Measurements from ENCODE around the gene CERS4. TPM values are rescaled to one million over a fixed set of nuclear protein-coding genes. Genes with fewer than 3 reads are reported as not detected.
"Not testable (repeated sequence)": the region's sequence is repeated elsewhere in the genome, so short reads cannot be mapped to it uniquely, and the experiment has no call there.

CERS4 gene
- total RNA-seq, 1 experiment from 2014 or later = not detected

- Histone ChIP-seq H3K27ac (no peak overlapping the region), H3K9me3 (replicated peaks) (no peaks in the 10 kb centered on the region), H3K4me1 (replicated peaks) (no peaks in the 10 kb centered on the region), H3K36me3 (no peaks in the 10 kb centered on the region), H3K4me3 (no peak overlapping the region), H3K27me3 (replicated peaks) (no peaks in the 10 kb centered on the region)
- no peak for DNase-seq (ENCODE audit: low read depth in 1 of 2, low spot score in 2 of 2)
These were observed 7.2 kb downstream of the CERS4 start for GRCh38 chr19:8216357-8216756.

GRCh38 chr19:8218127-8218526, 9.0 kb downstream of the CERS4 start:
- H3K27me3 ChIP-seq (replicated peaks); H3K4me3 ChIP-seq: not testable (repeated sequence)

DNA sequence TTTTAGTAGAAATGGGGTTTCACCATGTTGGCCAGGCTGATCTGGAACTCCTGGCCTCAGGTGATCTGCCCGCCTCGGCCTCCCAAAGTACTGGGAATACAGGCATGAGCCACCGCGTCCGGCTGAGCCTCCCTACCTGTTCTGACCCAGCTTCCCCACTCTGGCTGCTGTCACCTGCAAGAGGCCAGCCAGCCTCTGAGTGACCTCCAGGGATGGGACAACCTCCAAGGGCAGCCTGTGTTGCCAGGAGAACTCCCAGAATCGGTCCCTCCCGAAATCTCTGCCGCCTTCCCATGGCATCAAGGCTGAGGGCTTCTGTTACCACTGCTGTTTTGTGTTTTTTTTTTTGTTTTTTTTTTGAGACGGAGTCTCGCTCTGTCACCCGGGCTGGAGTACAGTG, 11.3 kb downstream of the CERS4 start:
- no peak overlapping the region for H3K27ac ChIP-seq

More at GRCh38 chr19:8218127-8218526, 9.0 kb downstream of the CERS4 start:
- not testable (repeated sequence) for H3K4me1 ChIP-seq (replicated peaks); DNase-seq (ENCODE audit: low read depth in 1 of 2, low spot score in 2 of 2); H3K9me3 ChIP-seq (replicated peaks); H3K27ac ChIP-seq; H3K36me3 ChIP-seq

GRCh38 chr19:8221161-8221560, 12.0 kb downstream of the CERS4 start:
- H3K4me1 ChIP-seq (replicated peaks) = no peaks in the 10 kb centered on the region
- no peak overlapping the region for H3K27ac ChIP-seq
- H3K27me3 ChIP-seq (replicated peaks) = no peaks in the 10 kb centered on the region
- H3K36me3 ChIP-seq = no peaks in the 10 kb centered on the region
- no peaks in the 10 kb centered on the region for H3K9me3 ChIP-seq (replicated peaks)
- DNase-seq (ENCODE audit: low read depth in 1 of 2, low spot score in 2 of 2) = no peak
- H3K4me3 ChIP-seq = no peak overlapping the region

More for the DNA sequence above, 11.3 kb downstream of the CERS4 start:
- Histone ChIP-seq H3K9me3 (replicated peaks) (no peaks in the 10 kb centered on the region), H3K27me3 (replicated peaks) (no peaks in the 10 kb centered on the region), H3K4me3 (no peak overlapping the region), H3K4me1 (replicated peaks) (no peaks in the 10 kb centered on the region), H3K36me3 (no peaks in the 10 kb centered on the region)
- no peak for DNase-seq (ENCODE audit: low read depth in 1 of 2, low spot score in 2 of 2)

DNA sequence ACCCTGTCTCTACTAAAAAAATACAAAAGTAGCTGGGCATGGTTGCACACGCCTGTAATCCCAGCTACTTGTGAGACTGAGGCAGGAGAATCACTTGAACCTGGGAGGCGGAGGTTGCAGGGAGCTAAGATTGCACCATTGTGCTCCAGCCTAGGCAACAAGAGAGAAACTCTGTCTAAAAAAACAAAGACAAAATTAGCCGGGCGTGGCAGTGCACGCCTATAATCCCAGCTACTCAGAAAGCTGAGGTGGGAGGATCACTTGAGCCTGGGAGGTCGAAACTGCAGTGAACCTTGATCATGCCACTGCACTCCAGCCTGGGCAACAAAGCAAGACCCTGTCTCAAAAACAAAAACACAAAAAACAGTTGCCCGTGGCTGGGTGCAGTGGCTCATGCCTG, 14.3 kb downstream of the CERS4 start:
- H3K36me3 ChIP-seq; H3K27me3 ChIP-seq (replicated peaks); H3K9me3 ChIP-seq (replicated peaks); H3K4me3 ChIP-seq; H3K4me1 ChIP-seq (replicated peaks); H3K27ac ChIP-seq; DNase-seq (ENCODE audit: low read depth in 1 of 2, low spot score in 2 of 2): not testable (repeated sequence)

DNA sequence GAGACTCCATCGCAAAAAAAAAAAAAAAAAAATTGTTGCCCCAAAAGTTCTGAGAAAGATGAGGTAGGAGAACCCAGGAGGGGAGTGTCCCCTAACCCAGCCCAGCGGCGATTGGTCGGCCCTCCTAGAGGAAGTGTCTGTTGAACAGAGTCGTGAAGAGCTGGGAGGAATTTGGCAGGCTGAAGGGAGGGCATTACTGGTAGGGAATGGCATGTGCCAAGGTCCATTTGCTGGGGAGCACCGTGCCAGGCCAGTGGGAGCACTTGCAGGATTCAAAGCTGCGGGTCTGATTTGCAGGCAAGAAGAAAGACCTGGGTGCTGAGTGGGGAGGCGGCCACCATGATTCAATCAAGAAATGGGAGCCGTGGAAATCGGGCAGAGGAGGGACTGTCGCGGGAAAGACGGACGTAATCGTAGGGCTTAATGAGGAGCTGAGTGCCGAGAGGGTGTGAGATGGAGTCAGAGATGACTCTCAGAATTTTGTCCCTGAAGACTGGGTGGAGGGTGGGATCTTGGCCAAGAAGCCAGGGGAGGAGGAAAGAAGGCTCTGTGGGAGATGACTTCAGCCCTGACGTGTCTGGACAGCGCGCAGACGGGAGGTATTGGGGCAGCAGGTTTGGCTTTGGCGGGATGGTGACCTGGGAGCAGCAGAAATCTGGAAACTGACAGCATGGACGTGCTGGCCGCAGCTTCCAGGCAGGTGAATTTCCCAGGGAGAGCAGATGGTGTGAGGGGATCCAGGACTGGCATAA, 15.4 kb downstream of the CERS4 start:
- Histone ChIP-seq H3K27me3 (replicated peaks) (no peaks in the 10 kb centered on the region), H3K9me3 (replicated peaks) (no peaks in the 10 kb centered on the region), H3K4me1 (replicated peaks) (no peaks in the 10 kb centered on the region), H3K4me3 (no peak overlapping the region), H3K36me3 (no peaks in the 10 kb centered on the region), H3K27ac (no peak overlapping the region)
- DNase-seq (ENCODE audit: low read depth in 1 of 2, low spot score in 2 of 2) = no peak

DNA sequence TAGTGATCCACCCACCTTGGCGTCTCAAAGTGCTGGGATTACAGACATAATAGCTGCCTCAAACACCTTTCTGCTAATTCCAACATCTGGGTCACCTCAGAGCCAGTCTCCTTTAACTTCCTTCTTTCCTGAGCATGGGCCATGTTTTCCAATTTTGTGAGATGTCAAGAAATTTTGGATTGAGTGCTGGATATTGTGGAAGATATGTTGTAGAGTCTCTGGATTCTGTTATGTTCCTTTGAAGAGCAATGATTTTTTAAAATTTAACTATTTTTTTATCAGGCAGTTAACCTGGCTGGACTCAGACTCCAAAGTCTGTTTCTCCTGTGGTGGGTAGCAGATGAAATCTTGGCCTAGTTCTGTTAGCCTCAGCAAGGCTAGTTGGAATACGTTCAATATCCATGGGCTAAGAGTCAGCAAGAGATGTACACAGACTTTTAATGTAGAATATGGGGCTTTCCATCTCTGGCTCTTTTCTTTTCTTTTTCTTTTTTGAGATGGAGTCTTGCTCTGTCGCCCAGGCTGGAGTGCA, 22.0 kb downstream of the CERS4 start:
- H3K36me3 ChIP-seq = no peaks in the 10 kb centered on the region

DNA sequence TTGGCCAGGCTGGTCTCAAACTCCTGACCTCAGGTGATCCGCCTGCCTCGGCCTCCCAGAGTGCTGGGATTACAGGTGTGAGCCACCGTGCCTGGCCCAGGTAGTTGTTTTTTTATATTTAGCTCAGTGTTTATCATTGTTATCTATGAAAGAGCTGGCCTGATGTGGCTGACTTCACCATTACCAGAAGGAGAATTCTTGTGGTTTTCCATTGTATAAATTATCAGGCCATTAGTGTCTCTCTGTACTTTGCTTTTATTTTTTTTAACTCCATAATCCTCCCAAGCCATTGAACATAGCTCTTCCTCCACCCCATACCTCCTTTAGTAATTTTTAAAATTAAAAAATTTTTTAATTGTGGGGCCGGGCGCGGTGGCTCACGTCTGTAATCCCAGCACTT, 24.2 kb downstream of the CERS4 start:
- no peak for DNase-seq (ENCODE audit: low read depth in 1 of 2, low spot score in 2 of 2)
- H3K9me3 ChIP-seq (replicated peaks) = no peaks in the 10 kb centered on the region
- no peak overlapping the region for H3K27ac ChIP-seq
- no peaks in the 10 kb centered on the region for H3K27me3 ChIP-seq (replicated peaks)
- no peaks in the 10 kb centered on the region for H3K36me3 ChIP-seq
- no peak overlapping the region for H3K4me3 ChIP-seq
- no peaks in the 10 kb centered on the region for H3K4me1 ChIP-seq (replicated peaks)

More for the DNA sequence above, 22.0 kb downstream of the CERS4 start:
- no peak overlapping the region for H3K27ac ChIP-seq
- DNase-seq (ENCODE audit: low read depth in 1 of 2, low spot score in 2 of 2) = no peak
- no peak overlapping the region for H3K4me3 ChIP-seq
- H3K9me3 ChIP-seq (replicated peaks) = no peaks in the 10 kb centered on the region
- H3K4me1 ChIP-seq (replicated peaks) = no peaks in the 10 kb centered on the region
- H3K27me3 ChIP-seq (replicated peaks) = no peaks in the 10 kb centered on the region

DNA sequence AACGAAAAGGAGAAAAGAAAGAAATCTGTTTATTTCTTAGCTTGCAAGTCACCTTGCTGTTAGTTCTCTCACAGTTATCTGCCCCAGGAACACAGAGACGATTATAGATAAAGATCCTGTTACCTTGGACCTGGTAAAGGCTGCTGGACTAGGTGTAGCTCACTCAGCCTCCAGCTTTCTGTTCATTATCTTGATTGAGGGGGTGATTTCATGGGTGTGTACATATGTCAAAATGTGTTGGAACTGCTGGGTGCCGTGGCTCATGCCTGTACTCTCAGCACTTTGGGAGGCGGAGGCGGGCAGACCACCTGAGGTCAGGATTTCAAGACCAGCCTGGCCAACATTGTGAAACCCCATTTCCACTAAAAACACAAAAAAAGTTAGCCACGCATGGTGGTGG, 27.9 kb downstream of the CERS4 start:
- Histone ChIP-seq H3K9me3 (replicated peaks) (no peaks in the 10 kb centered on the region), H3K4me3 (no peak overlapping the region), H3K27ac (no peak overlapping the region), H3K27me3 (replicated peaks) (no peaks in the 10 kb centered on the region), H3K36me3 (no peaks in the 10 kb centered on the region), H3K4me1 (replicated peaks) (no peaks in the 10 kb centered on the region)
- DNase-seq (ENCODE audit: low read depth in 1 of 2, low spot score in 2 of 2) = no peak

DNA sequence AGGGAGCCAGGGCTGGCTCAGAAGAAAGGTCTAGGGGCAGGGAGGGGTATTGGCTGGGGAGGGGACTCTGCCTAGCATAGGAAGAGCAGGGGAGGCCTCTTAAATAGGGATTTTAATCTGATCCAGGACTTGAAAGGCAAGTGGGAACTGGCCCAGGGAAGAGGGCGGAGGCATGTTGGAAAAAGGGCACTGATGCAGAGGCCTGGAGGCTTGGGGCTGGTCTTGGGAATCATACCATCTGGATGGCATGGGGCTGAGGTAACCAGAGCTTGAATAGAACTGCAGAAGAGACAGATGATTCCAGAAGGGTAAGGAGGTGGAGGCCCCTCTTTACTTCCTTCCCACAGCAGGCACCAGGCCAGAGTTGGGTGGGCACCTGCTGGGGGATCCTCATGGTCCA, 29.1 kb downstream of the CERS4 start:
- H3K27me3 ChIP-seq (replicated peaks) = no peaks in the 10 kb centered on the region
- DNase-seq (ENCODE audit: low read depth in 1 of 2, low spot score in 2 of 2) = no peak
- H3K27ac ChIP-seq = no peak overlapping the region
- H3K9me3 ChIP-seq (replicated peaks) = no peaks in the 10 kb centered on the region
- no peaks in the 10 kb centered on the region for H3K36me3 ChIP-seq
- H3K4me3 ChIP-seq = no peak overlapping the region
- H3K4me1 ChIP-seq (replicated peaks) = no peaks in the 10 kb centered on the region

DNA sequence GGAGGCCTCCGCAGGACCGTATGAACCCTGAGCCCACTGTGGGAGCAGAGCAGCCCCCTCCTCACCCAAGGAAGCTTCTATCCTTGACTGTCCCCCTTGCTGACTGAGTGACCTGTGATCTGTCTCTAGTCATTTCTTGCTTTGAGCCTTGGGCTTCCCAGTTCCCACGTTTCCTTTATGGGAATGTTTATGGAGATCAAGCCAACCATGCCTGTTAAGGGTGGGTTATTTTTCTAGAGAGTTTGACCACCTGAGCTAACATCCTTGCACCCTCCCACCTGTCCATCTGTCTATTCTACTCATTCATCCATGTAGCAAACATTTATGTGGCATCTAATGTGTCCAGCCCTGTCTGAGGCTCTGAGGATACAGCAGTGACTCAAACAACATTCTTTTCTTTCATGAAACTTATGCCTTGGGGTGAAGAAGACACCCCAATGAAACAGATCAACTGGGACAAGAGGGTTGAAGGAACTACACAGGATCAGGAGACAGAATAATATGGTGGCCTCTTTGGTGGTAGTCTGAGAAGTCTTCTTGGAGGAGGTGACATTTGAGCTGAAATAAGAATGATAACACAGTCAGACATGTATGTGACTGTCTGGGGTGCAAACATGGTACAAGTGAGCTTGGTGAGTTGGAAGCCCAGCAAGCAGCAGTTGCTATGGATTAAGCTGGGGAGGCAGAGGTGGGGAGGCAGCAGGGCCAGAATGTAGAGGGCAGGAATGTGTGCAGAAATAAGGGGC, 30.5 kb downstream of the CERS4 start:
- Histone ChIP-seq H3K9me3 (replicated peaks) (0 out of 2 replicates have a peak, but pooled peaks cover 3% of the 10 kb centered on the region), H3K4me1 (replicated peaks) (no peaks in the 10 kb centered on the region), H3K27me3 (replicated peaks) (no peaks in the 10 kb centered on the region), H3K27ac (no peak overlapping the region), H3K36me3 (no peaks in the 10 kb centered on the region), H3K4me3 (no peak overlapping the region)
- no peak for DNase-seq (ENCODE audit: low read depth in 1 of 2, low spot score in 2 of 2)

DNA sequence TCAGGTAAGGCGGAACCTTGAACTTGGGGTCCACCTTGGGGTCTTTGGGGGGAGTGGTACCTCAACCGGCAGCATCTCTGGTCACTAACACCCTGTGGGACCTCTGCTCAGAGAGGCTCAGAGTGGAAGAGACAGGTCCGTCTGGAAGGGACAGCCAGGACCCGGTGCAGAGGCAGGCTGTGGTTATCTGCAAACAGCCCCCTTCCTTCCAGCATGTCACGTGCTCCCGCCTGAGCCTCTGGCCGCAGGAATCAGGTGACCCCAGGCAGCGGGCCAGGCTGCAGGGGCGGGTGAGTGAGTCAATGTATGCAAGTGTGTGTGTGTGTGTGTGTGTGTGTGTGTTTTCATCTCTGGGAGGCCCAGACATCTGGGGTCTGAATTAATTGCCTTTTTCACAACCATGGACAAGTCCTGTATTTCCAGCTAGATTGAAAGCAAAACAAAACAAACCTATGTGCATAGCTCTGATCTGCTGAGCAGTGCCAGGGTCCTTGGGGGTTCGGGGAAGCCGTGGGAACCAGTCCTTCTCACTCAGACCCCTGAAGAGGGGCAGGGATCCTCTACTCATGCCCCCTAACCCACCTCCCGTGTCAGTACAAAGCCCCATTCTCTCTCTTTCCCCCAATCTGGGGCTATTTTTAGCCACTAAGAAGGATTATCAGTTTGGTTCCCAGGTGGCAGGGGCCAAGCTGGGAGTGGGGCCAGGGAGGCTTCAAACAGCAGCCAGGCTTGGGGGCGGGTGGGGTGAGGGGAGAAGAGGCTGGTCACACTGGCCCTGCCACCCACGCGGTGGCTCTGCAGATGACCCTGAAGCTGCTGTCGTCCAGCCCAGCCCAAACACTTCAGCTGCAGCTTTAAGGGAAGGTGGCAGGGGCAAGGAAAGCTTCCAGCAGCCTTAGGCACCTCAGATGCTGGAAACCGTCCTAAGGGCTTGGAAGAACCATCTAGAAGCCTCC, 31.4 kb downstream of the CERS4 start:
- DNase-seq (ENCODE audit: low read depth in 1 of 2, low spot score in 2 of 2) = peak in 1 of 2 experiments; percentile 21
- Histone ChIP-seq H3K27me3 (replicated peaks) (no peaks in the 10 kb centered on the region), H3K4me1 (replicated peaks) (no peaks in the 10 kb centered on the region), H3K4me3 (no peak overlapping the region), H3K9me3 (replicated peaks) (0 out of 2 replicates have a peak, but pooled peaks cover 3% of the 10 kb centered on the region), H3K27ac (no peak overlapping the region), H3K36me3 (no peaks in the 10 kb centered on the region)

- no peak overlapping the region for H3K27ac ChIP-seq
- H3K9me3 ChIP-seq (replicated peaks) = 0 out of 2 replicates have a peak, but pooled peaks cover 3% of the 10 kb centered on the region
- H3K4me1 ChIP-seq (replicated peaks) = no peaks in the 10 kb centered on the region
- H3K27me3 ChIP-seq (replicated peaks) = no peaks in the 10 kb centered on the region
- H3K36me3 ChIP-seq = no peaks in the 10 kb centered on the region
- no peak overlapping the region for H3K4me3 ChIP-seq
- no peak for DNase-seq (ENCODE audit: low read depth in 1 of 2, low spot score in 2 of 2)
These were observed 32.5 kb downstream of the CERS4 start for GRCh38 chr19:8241646-8242045.

Measured in SJSA1 (cell line).